Measurements from ENCODE around the gene IRF8.

IRF8 gene

GRCh38 chr16:85963753-85964285 is 64.9 kb downstream of the IRF8 start:
- DNase-seq = no peak

DNA sequence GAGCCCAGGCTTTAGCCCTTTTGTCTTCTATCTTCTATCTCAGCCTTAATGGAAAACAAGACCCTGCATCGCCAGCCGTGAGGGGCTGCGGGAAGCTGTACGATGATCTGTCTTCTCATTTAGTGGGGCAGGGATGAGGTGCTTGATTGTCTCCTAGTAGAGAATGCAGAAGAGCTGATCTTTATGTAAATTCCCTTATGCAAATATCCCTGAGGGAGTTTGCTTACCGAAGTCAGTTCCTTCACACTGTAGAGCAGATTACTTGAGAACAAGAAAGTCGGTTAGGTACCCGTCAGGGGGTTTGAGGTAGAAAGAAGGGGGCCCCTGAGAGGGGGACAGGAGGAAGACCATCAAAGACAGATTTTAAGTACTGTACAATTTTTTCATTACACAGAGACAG is 66.2 kb downstream of the IRF8 start:
- DNase-seq = no peak

DNA sequence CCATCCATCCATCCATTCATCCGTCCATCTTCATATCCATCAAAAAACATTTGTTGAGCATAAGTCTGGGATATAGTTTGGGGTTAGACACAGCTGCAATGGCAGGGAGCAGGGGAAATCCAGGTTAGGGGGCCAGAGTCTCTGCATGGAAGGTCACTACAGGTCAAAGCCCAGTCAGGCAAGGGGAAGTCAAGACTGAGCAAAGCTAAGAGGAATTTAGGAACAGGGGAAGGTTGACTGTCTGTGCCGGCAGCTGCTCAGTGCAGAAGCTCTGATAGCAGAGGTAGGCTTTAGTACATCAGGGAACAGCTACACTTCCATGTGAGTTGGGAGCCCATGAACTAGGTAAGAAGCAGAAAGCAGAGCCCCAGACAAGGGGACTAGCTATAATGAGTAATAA is 68.1 kb downstream of the IRF8 start:
- DNase-seq = no peak

- DNase-seq = no peak
These were observed 69.3 kb downstream of the IRF8 start for GRCh38 chr16:85968041-85968920.

DNA sequence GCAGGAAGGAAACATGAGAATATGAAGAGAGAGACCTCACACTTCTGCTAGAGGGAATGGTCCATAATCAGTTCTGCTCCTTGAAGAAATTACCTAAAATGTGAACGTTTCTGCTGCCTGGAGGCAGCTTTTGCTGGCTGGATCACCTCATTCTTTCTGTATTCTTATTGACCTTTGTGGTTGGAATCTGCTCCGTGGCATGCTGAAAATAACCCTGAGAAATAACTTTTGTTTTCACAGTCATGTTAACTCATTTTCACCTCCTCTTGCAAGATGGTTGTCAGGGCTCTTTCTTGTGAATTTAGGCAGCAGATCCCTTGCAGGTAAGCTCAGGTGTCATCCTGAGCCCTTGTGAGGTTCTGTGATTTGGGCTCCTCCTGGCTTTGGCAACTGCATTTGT is 70.2 kb downstream of the IRF8 start:
- no peak for DNase-seq

DNA sequence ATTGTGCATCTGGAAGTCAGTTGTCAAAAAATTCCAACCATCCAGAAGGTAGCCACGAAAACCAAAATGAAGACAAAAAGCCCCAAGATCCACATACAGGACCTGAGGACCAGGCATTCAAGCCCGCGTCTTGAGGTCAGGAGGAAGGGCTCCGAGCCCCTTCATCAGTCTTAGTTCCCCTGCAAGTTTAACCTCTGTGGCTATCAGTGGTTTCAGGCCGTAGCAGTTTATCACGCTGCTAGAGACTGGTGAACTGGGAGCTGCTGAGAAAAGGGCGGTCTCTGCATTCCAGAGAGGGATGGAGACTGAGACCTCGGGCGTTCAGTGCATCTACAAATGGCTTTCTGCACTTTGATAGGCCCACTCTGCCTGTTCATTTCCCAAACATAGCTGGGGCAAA is 70.6 kb downstream of the IRF8 start:
- no peak for DNase-seq

GRCh38 chr16:85970016-85970733 is 71.2 kb downstream of the IRF8 start:
- DNase-seq = no peak

DNA sequence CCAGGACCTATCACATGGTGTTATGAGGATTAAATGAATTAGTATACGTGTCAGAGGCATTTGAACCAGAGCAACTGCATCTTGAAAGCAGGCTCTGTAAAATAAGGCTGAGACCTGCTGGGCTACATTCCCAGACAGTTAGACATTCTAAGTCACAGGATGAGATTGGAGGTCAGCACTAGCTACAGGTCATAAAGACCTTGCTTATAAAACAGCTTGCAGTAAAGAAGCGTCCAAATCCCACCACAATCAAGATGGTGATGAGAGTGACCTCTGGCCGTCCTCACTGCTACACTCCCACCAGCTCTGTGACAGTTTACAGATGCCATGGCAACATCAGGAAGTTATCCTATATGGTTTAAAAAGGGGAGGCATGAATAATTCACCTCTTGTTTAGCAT is 71.8 kb downstream of the IRF8 start:
- DNase-seq = no peak

All from stimulated activated CD4-positive, alpha-beta T cell treated with anti-CD3 and anti-CD28 coated beads, Interleukin-4, amount 100 ng/mL, for 1 hour (primary cell).